ENCODE measurements around the gene SMTNL2. TPM values are rescaled to one million over a fixed set of nuclear protein-coding genes. Genes with fewer than 3 reads are reported as not detected.
"Not testable (repeated sequence)": the region's sequence is repeated elsewhere in the genome, so short reads cannot be mapped to it uniquely, and the experiment has no call there.

SMTNL2 gene
- total RNA-seq, 1 experiment from 2014 or later, result 0.32 TPM

GRCh38 chr17:4605826-4606225, 21.5 kb downstream of the SMTNL2 start:
- in situ Hi-C loops (cut with HindIII; ENCODE audit: low pct_unique_long_range_greater_than_20kb, low sequenced_read_pairs), result no loop called here

GRCh38 chr17:4607261-4607741, 23.0 kb downstream of the SMTNL2 start:
- DNase-seq (ENCODE audit: low read depth, low spot score), result no peak
- in situ Hi-C loops (cut with HindIII; ENCODE audit: low pct_unique_long_range_greater_than_20kb, low sequenced_read_pairs), result no loop called here

More at GRCh38 chr17:4605826-4606225, 21.5 kb downstream of the SMTNL2 start:
- peak; percentile 65 for DNase-seq (ENCODE audit: low read depth, low spot score)

GRCh38 chr17:4607773-4608187, 23.5 kb downstream of the SMTNL2 start:
- in situ Hi-C loops (cut with HindIII; ENCODE audit: low pct_unique_long_range_greater_than_20kb, low sequenced_read_pairs), result no loop called here

GRCh38 chr17:4609761-4610160, 25.4 kb downstream of the SMTNL2 start:
- in situ Hi-C loops (cut with HindIII; ENCODE audit: low pct_unique_long_range_greater_than_20kb, low sequenced_read_pairs), result no loop called here

More at GRCh38 chr17:4607773-4608187, 23.5 kb downstream of the SMTNL2 start:
- DNase-seq (ENCODE audit: low read depth, low spot score), result peak; percentile 17

GRCh38 chr17:4610162-4610561, 25.8 kb downstream of the SMTNL2 start:
- no peak for DNase-seq (ENCODE audit: low read depth, low spot score)
- in situ Hi-C loops (cut with HindIII; ENCODE audit: low pct_unique_long_range_greater_than_20kb, low sequenced_read_pairs), result no loop called here

More at GRCh38 chr17:4609761-4610160, 25.4 kb downstream of the SMTNL2 start:
- no peak for DNase-seq (ENCODE audit: low read depth, low spot score)

- no peak for DNase-seq (ENCODE audit: low read depth, low spot score)
- in situ Hi-C loops (cut with HindIII; ENCODE audit: low pct_unique_long_range_greater_than_20kb, low sequenced_read_pairs), result no loop called here
Observed at GRCh38 chr17:4610656-4611055, 26.3 kb downstream of the SMTNL2 start.

- no peak for DNase-seq (ENCODE audit: low read depth, low spot score)
- in situ Hi-C loops (cut with HindIII; ENCODE audit: low pct_unique_long_range_greater_than_20kb, low sequenced_read_pairs), result no loop called here
Observed at GRCh38 chr17:4616476-4616875, 32.1 kb downstream of the SMTNL2 start.

GRCh38 chr17:4617090-4617489, 32.8 kb downstream of the SMTNL2 start:
- in situ Hi-C loops (cut with HindIII; ENCODE audit: low pct_unique_long_range_greater_than_20kb, low sequenced_read_pairs), result no loop called here
- no peak for DNase-seq (ENCODE audit: low read depth, low spot score)

- in situ Hi-C loops (cut with HindIII; ENCODE audit: low pct_unique_long_range_greater_than_20kb, low sequenced_read_pairs), result no loop called here
- no peak for DNase-seq (ENCODE audit: low read depth, low spot score)
Observed at GRCh38 chr17:4617590-4618351, 33.4 kb downstream of the SMTNL2 start.

GRCh38 chr17:4620531-4621101, 36.3 kb downstream of the SMTNL2 start:
- DNase-seq (ENCODE audit: low read depth, low spot score), result no peak
- in situ Hi-C loops (cut with HindIII; ENCODE audit: low pct_unique_long_range_greater_than_20kb, low sequenced_read_pairs), result no loop called here

- in situ Hi-C loops (cut with HindIII; ENCODE audit: low pct_unique_long_range_greater_than_20kb, low sequenced_read_pairs), result no loop called here
- no peak for DNase-seq (ENCODE audit: low read depth, low spot score)
Observed at GRCh38 chr17:4622375-4622774, 38.0 kb downstream of the SMTNL2 start.

GRCh38 chr17:4623249-4623648, 38.9 kb downstream of the SMTNL2 start:
- DNase-seq (ENCODE audit: low read depth, low spot score), result no peak
- in situ Hi-C loops (cut with HindIII; ENCODE audit: low pct_unique_long_range_greater_than_20kb, low sequenced_read_pairs), result no loop called here

- in situ Hi-C loops (cut with HindIII; ENCODE audit: low pct_unique_long_range_greater_than_20kb, low sequenced_read_pairs); DNase-seq (ENCODE audit: low read depth, low spot score): not testable (repeated sequence)
Observed at GRCh38 chr17:4624451-4624911, 40.2 kb downstream of the SMTNL2 start.

GRCh38 chr17:4625181-4625617, 40.9 kb downstream of the SMTNL2 start:
- DNase-seq (ENCODE audit: low read depth, low spot score), result no peak
- in situ Hi-C loops (cut with HindIII; ENCODE audit: low pct_unique_long_range_greater_than_20kb, low sequenced_read_pairs), result no loop called here

GRCh38 chr17:4626734-4627256, 42.5 kb downstream of the SMTNL2 start:
- DNase-seq (ENCODE audit: low read depth, low spot score), result no peak
- in situ Hi-C loops (cut with HindIII; ENCODE audit: low pct_unique_long_range_greater_than_20kb, low sequenced_read_pairs), result no loop called here

GRCh38 chr17:4631431-4631830, 47.1 kb downstream of the SMTNL2 start:
- DNase-seq (ENCODE audit: low read depth, low spot score), result no peak
- in situ Hi-C loops (cut with HindIII; ENCODE audit: low pct_unique_long_range_greater_than_20kb, low sequenced_read_pairs), result no loop called here

- in situ Hi-C loops (cut with HindIII; ENCODE audit: low pct_unique_long_range_greater_than_20kb, low sequenced_read_pairs), result no loop called here
Observed at GRCh38 chr17:4631836-4632580, 47.7 kb downstream of the SMTNL2 start.

GRCh38 chr17:4632581-4632920, 48.2 kb downstream of the SMTNL2 start:
- no peak for DNase-seq (ENCODE audit: low read depth, low spot score)
- in situ Hi-C loops (cut with HindIII; ENCODE audit: low pct_unique_long_range_greater_than_20kb, low sequenced_read_pairs), result no loop called here

More at GRCh38 chr17:4631836-4632580, 47.7 kb downstream of the SMTNL2 start:
- no peak for DNase-seq (ENCODE audit: low read depth, low spot score)

Measured in SK-MEL-5 (cell line).